IMR-90 (cell line): ENCODE measurements around the gene MIB1.

ENCODE experiments used
- BHLHE40 ChIP-seq: fragments of 150-350 bp; IDR thresholded peaks from 2 replicates; pipeline ENCODE4 v1.6.1; 2016; ENCODE audit warnings: mild to moderate bottlenecking, low read depth, low read length
- CTCF ChIP-seq: conservative IDR thresholded peaks from 2 replicates; pipeline ENCODE4 v1.5.1; 2012; ENCODE audit warnings: mild to moderate bottlenecking, low read depth, low read length, improper control_type of control experiment
- ELK1 ChIP-seq: fragments of 150-350 bp; IDR thresholded peaks from 2 replicates; pipeline ENCODE4 v1.6.1; 2016; ENCODE audit warnings: low read depth, mild to moderate bottlenecking, low read length, moderate library complexity, borderline replicate concordance
- MAZ ChIP-seq: IDR thresholded peaks from 2 replicates; pipeline ENCODE4 v1.6.1; 2012; ENCODE audit warnings: low read depth, mild to moderate bottlenecking, low read length, improper control_type of control experiment, moderate library complexity, borderline replicate concordance
- MXI1 ChIP-seq: IDR thresholded peaks from 2 replicates; pipeline ENCODE4 v1.6.1; 2012; ENCODE audit warnings: low read depth, mild to moderate bottlenecking, low read length, moderate library complexity, borderline replicate concordance
- POLR2A ChIP-seq: IDR thresholded peaks from 2 replicates; pipeline ENCODE4 v1.6.1; 2012; ENCODE audit warnings: mild to moderate bottlenecking, low read depth, low read length
- RAD21 ChIP-seq: IDR thresholded peaks from 2 replicates; pipeline ENCODE4 v1.6.1; 2012; ENCODE audit warnings: low read length, improper control_type of control experiment
- RCOR1 ChIP-seq: IDR thresholded peaks from 2 replicates; pipeline ENCODE4 v1.6.1; 2012; ENCODE audit warnings: mild to moderate bottlenecking, low read length, improper control_type of control experiment; ENCODE audit not compliant: insufficient replicate concordance
- RFX5 ChIP-seq: IDR thresholded peaks from 2 replicates; pipeline ENCODE4 v1.8.0; 2012; ENCODE audit warnings: low read depth, mild to moderate bottlenecking, low read length, moderate library complexity

GRCh38 chr18:21747764-21748693, 7.4 kb downstream of the MIB1 start:
- no peak for TF ChIP-seq RFX5
- TF ChIP-seq RAD21 = no peak
- TF ChIP-seq MXI1 = no peak
- TF ChIP-seq CTCF = no peak
- TF ChIP-seq RCOR1 = no peak
- no peak for TF ChIP-seq BHLHE40
- TF ChIP-seq ELK1 = no peak
- TF ChIP-seq MAZ = no peak
- no peak for TF ChIP-seq POLR2A
